Common myeloid progenitor, CD34-positive (primary cell): ENCODE measurements around the gene BTBD9.

Source experiments
- CTCF ChIA-PET: fragments of 350-600 bp; sonication (Branson Sonifier 250); formaldehyde crosslinking; loops from one replicate; lab custom pipeline; 2021; ENCODE audit warnings: antibody characterized with exemption; lab: Charles Lee
- POLR2A ChIA-PET: fragments of 350-600 bp; sonication (Branson Sonifier 250); formaldehyde crosslinking; loops from one replicate; lab custom pipeline; 2021; ENCODE audit warnings: antibody characterized with exemption; lab: Charles Lee
- DNase-seq, 3 donors: peaks; one replicate each; pipeline versions ENCODE4 v3.0.0 to v3.0.0-alpha.2; 2013
- H3K27ac ChIP-seq, 2 experiments: 1 replicate in 1 of 2; 2 replicates in 1 of 2; pipeline ENCODE4 v1.7.0; 2013; ENCODE audit warnings: inconsistent platforms in 2 of 2, low read length in 2 of 2, mild to moderate bottlenecking in 2 of 2, low read depth in 1 of 2, moderate library complexity in 1 of 2; ENCODE audit not compliant: severe bottlenecking in 2 of 2, insufficient read depth in 1 of 2, poor library complexity in 1 of 2
- H3K27me3 ChIP-seq, 5 experiments: replicated peaks in 2 of 5; 1 replicate in 3 of 5; 2 replicates in 2 of 5; pipeline versions ENCODE4 v1.6.1 to v1.7.0; 2013; ENCODE audit warnings: low read length in 4 of 5, mild to moderate bottlenecking in 2 of 5, moderate library complexity in 2 of 5, inconsistent platforms in 1 of 5; ENCODE audit not compliant: insufficient read depth in 5 of 5, control insufficient read depth in 4 of 5
- H3K36me3 ChIP-seq, 4 experiments: 1 replicate in 2 of 4; 2 replicates in 2 of 4; pipeline versions ENCODE4 v1.6.1 to v1.7.0; 2013; ENCODE audit warnings: low read length in 3 of 4, control low read depth in 1 of 4, mild to moderate bottlenecking in 1 of 4; ENCODE audit not compliant: control insufficient read depth in 4 of 4, insufficient read depth in 4 of 4
- H3K4me1 ChIP-seq, 4 experiments: 1 replicate in 3 of 4; 2 replicates in 1 of 4; pipeline versions ENCODE4 v1.6.1 to v1.7.1; 2013; ENCODE audit warnings: low read length in 3 of 4, mild to moderate bottlenecking in 3 of 4, control low read depth in 1 of 4, inconsistent platforms in 1 of 4, moderate library complexity in 1 of 4; ENCODE audit not compliant: control insufficient read depth in 4 of 4, insufficient read depth in 4 of 4; ENCODE audit errors: control extremely low read depth in 1 of 4
- H3K4me3 ChIP-seq, 7 experiments: 1 replicate in 4 of 7; 2 replicates in 3 of 7; pipeline versions ENCODE4 v1.5.1 to v1.7.0; 2013; ENCODE audit warnings: mild to moderate bottlenecking in 7 of 7, low read length in 6 of 7, moderate library complexity in 6 of 7, inconsistent platforms in 2 of 7, low read depth in 2 of 7, control low read depth in 1 of 7; ENCODE audit not compliant: insufficient read depth in 4 of 7, control insufficient read depth in 1 of 7; ENCODE audit errors: extremely low read depth in 1 of 7
- H3K9me3 ChIP-seq, 5 experiments: 1 replicate in 4 of 5; 2 replicates in 1 of 5; pipeline versions ENCODE4 v1.6.1 to v1.7.1; 2013; ENCODE audit warnings: low read length in 4 of 5, mild to moderate bottlenecking in 2 of 5, inconsistent platforms in 1 of 5, low read depth in 1 of 5, moderate library complexity in 1 of 5; ENCODE audit not compliant: control insufficient read depth in 4 of 5, insufficient read depth in 2 of 5; ENCODE audit errors: control extremely low read depth in 1 of 5
- WGBS: methylation state at CpG from one replicate; pipeline ENCODE4 v1.1.5; 2013; ENCODE audit not compliant: insufficient coverage; 5-methylcytosine and 5-hydroxymethylcytosine counted together

Gene BTBD9

GRCh38 chr6:38141085-38141484 lies 498.6 kb downstream of the BTBD9 start:
- Histone ChIP-seq H3K9me3 (no peaks in the 10 kb centered on the region), H3K4me1 (no peaks in the 10 kb centered on the region), H3K27ac (no peak overlapping the region), H3K27me3 (no peaks in the 10 kb centered on the region), H3K36me3 (peaks cover 0 to 9% (median 4%) of the 10 kb centered on the region in 4 experiments), H3K4me3 (no peak overlapping the region)
- ChIA-PET POLR2A (no interaction called here), CTCF (no interaction called here)
- DNase-seq, result no peak
- 100% methylated on average over 1 of the region's 4 CpGs for WGBS

- DNase-seq, result no peak
- no peaks in the 10 kb centered on the region for H3K9me3 ChIP-seq
- no peaks in the 10 kb centered on the region for H3K4me1 ChIP-seq
- H3K36me3 ChIP-seq, result peaks cover 0 to 14% (median 6%) of the 10 kb centered on the region in 4 experiments
- ChIA-PET CTCF (no interaction called here), POLR2A (no interaction called here)
- no peak overlapping the region for H3K4me3 ChIP-seq
- H3K27ac ChIP-seq, result no peak overlapping the region
- WGBS, result 96% methylated on average over 4 of the region's 5 CpGs
- H3K27me3 ChIP-seq, result no peaks in the 10 kb centered on the region
Observed at GRCh38 chr6:38138374-38138773, 501.4 kb downstream of the BTBD9 start.

- Histone ChIP-seq H3K4me1 (no peaks in the 10 kb centered on the region), H3K27ac (no peak overlapping the region), H3K27me3 (no peaks in the 10 kb centered on the region), H3K36me3 (peaks cover 0 to 9% (median 6%) of the 10 kb centered on the region in 4 experiments), H3K9me3 (no peaks in the 10 kb centered on the region), H3K4me3 (no peak overlapping the region)
- DNase-seq, result no peak
- ChIA-PET CTCF (interaction anchor here (0.6 kb wide), 1 partner anchor 75 kb away, joined by 3 read pairs; no protein-coding TSS in a partner anchor), POLR2A (interaction anchor here (0.6 kb wide), 1 partner anchor 32 kb away, joined by 3 read pairs; no protein-coding TSS in a partner anchor)
- WGBS, result 99% methylated on average over 7 of the region's 8 CpGs
Observed at GRCh38 chr6:38137608-38138265, 502.0 kb downstream of the BTBD9 start.

- H3K9me3 ChIP-seq, result no peaks in the 10 kb centered on the region
- H3K27me3 ChIP-seq, result no peaks in the 10 kb centered on the region
- H3K27ac ChIP-seq, result no peak overlapping the region
- ChIA-PET CTCF (no interaction called here), POLR2A (no interaction called here)
- WGBS, result 93% methylated on average over 4 of the region's 4 CpGs
- H3K4me1 ChIP-seq, result no peaks in the 10 kb centered on the region
- no peak for DNase-seq
- no peak overlapping the region for H3K4me3 ChIP-seq
- H3K36me3 ChIP-seq, result peaks cover 0 to 12% (median 6%) of the 10 kb centered on the region in 4 experiments
Observed at GRCh38 chr6:38136547-38136946, 503.2 kb downstream of the BTBD9 start.

- 93% methylated on average over 4 of the region's 4 CpGs for WGBS
- POLR2A ChIA-PET, result no interaction called here
Observed at GRCh38 chr6:38134704-38135088, 505.0 kb downstream of the BTBD9 start.

GRCh38 chr6:38133932-38134703 lies 505.6 kb downstream of the BTBD9 start:
- peaks cover 0 to 12% (median 3%) of the 10 kb centered on the region in 4 experiments for H3K36me3 ChIP-seq
- H3K27ac ChIP-seq, result no peak overlapping the region
- WGBS, result 95% methylated on average over 3 of the region's 7 CpGs
- ChIA-PET POLR2A (no interaction called here), CTCF (interaction anchor here (1.1 to 1.6 kb wide), 2 partner anchors 9 to 15 kb away, joined by 3 read pairs; no protein-coding TSS in a partner anchor)
- H3K4me3 ChIP-seq, result no peak overlapping the region
- no peaks in the 10 kb centered on the region for H3K9me3 ChIP-seq
- no peaks in the 10 kb centered on the region for H3K4me1 ChIP-seq
- H3K27me3 ChIP-seq, result no peaks in the 10 kb centered on the region
- DNase-seq, result peak in 1 of 3 donors; percentile 15

More at GRCh38 chr6:38134704-38135088, 505.0 kb downstream of the BTBD9 start:
- Histone ChIP-seq H3K4me3 (no peak overlapping the region), H3K27ac (no peak overlapping the region), H3K27me3 (no peaks in the 10 kb centered on the region), H3K9me3 (no peaks in the 10 kb centered on the region), H3K36me3 (peaks cover 0 to 12% (median 5%) of the 10 kb centered on the region in 4 experiments), H3K4me1 (no peaks in the 10 kb centered on the region)
- no peak for DNase-seq
- CTCF ChIA-PET, result interaction anchor here (1.1 kb wide), 1 partner anchor 8 kb away, joined by 3 read pairs; no protein-coding TSS in a partner anchor

GRCh38 chr6:38131527-38131965 lies 508.2 kb downstream of the BTBD9 start:
- peaks cover 0 to 16% (median 3%) of the 10 kb centered on the region in 5 experiments for H3K9me3 ChIP-seq
- ChIA-PET POLR2A (no interaction called here), CTCF (no interaction called here)
- no peaks in the 10 kb centered on the region for H3K27me3 ChIP-seq
- no peaks in the 10 kb centered on the region for H3K4me1 ChIP-seq
- DNase-seq, result no peak
- no peak overlapping the region for H3K27ac ChIP-seq
- peaks cover 0 to 16% (median 10%) of the 10 kb centered on the region in 4 experiments for H3K36me3 ChIP-seq
- H3K4me3 ChIP-seq, result no peak overlapping the region
